ENCODE measurements around the gene KARS1.
"Not testable (repeated sequence)": the region's sequence is repeated elsewhere in the genome, so short reads cannot be mapped to it uniquely, and the experiment has no call there.

The KARS1 gene

GRCh38 chr16:75591927-75592326 is 55.5 kb downstream of the KARS1 start:
- not testable (repeated sequence) for H3K79me1 ChIP-seq (replicated peaks; ENCODE audit: low read length, poor library complexity, severe bottlenecking); H2BK120ac ChIP-seq (ENCODE audit: low read depth, low read length); H2BK5ac ChIP-seq (ENCODE audit: low read depth, low read length, poor library complexity, severe bottlenecking); H3K27ac ChIP-seq (ENCODE audit: low read length, poor library complexity, severe bottlenecking); H3K9me3 ChIP-seq (ENCODE audit: control insufficient read depth, low read length); H3K4me2 ChIP-seq (ENCODE audit: low read length, poor library complexity, severe bottlenecking); H2BK12ac ChIP-seq (ENCODE audit: low read length in 2 of 2); H4K8ac ChIP-seq (ENCODE audit: low read length); H3K18ac ChIP-seq (ENCODE audit: low read depth in 1 of 2, low read length in 2 of 2); H2AFZ ChIP-seq (ENCODE audit: low read depth, low read length); H3K4me1 ChIP-seq (ENCODE audit: control insufficient read depth, insufficient read depth, low read depth, low read length); H3K14ac ChIP-seq (ENCODE audit: low read length in 2 of 2); H3K27me3 ChIP-seq (ENCODE audit: control insufficient read depth in 1 of 2, insufficient read depth in 1 of 2, low read length in 2 of 2); H4K91ac ChIP-seq (ENCODE audit: low read length); H3K4ac ChIP-seq (ENCODE audit: low read depth in 1 of 2, low read length in 2 of 2); H3K23ac ChIP-seq (ENCODE audit: low read length in 2 of 2); H3K4me3 ChIP-seq (ENCODE audit: insufficient read depth in 1 of 2, low read depth in 1 of 2, low read length in 2 of 2); H2AK5ac ChIP-seq (ENCODE audit: low read length, severe bottlenecking); DNase-seq; H2BK15ac ChIP-seq (ENCODE audit: low read depth, poor library complexity, severe bottlenecking)
- H3K9ac ChIP-seq (ENCODE audit: low read length): peak overlapping the region; percentile 54
- H3K36me3 ChIP-seq (ENCODE audit: control insufficient read depth in 1 of 2, insufficient read depth in 2 of 2, low read depth in 1 of 2, low read length in 2 of 2): peaks cover 2 to 20% of the 10 kb centered on the region in 2 experiments
- WGBS: 94% methylated on average over 7 of the region's 9 CpGs

GRCh38 chr16:75590920-75591843 is 56.3 kb downstream of the KARS1 start:
- Histone ChIP-seq H3K9me3 (ENCODE audit: control insufficient read depth, low read length) (no peaks in the 10 kb centered on the region), H3K4me3 (ENCODE audit: insufficient read depth in 1 of 2, low read depth in 1 of 2, low read length in 2 of 2) (peak overlapping the region in 1 of 2 experiments; percentile 12), H4K91ac (ENCODE audit: low read length) (no peak overlapping the region), H2BK120ac (ENCODE audit: low read depth, low read length) (no peak overlapping the region), H2BK12ac (ENCODE audit: low read length in 2 of 2) (no peak overlapping the region), H4K8ac (ENCODE audit: low read length) (no peak overlapping the region), H3K23ac (ENCODE audit: low read length in 2 of 2) (no peak overlapping the region), H3K36me3 (ENCODE audit: control insufficient read depth in 1 of 2, insufficient read depth in 2 of 2, low read depth in 1 of 2, low read length in 2 of 2) (peaks cover 0 to 20% of the 10 kb centered on the region in 2 experiments), H2AFZ (ENCODE audit: low read depth, low read length) (no peak overlapping the region), H3K27ac (ENCODE audit: low read length, poor library complexity, severe bottlenecking) (no peak overlapping the region), H3K9ac (ENCODE audit: low read length) (peak overlapping the region; percentile 68), H2AK5ac (ENCODE audit: low read length, severe bottlenecking) (no peak overlapping the region), H3K18ac (ENCODE audit: low read depth in 1 of 2, low read length in 2 of 2) (no peak overlapping the region), H3K79me1 (replicated peaks; ENCODE audit: low read length, poor library complexity, severe bottlenecking) (peaks cover 3% of the 10 kb centered on the region), H2BK15ac (ENCODE audit: low read depth, poor library complexity, severe bottlenecking) (no peak overlapping the region), H3K14ac (ENCODE audit: low read length in 2 of 2) (no peak overlapping the region), H3K4ac (ENCODE audit: low read depth in 1 of 2, low read length in 2 of 2) (no peak overlapping the region), H2BK5ac (ENCODE audit: low read depth, low read length, poor library complexity, severe bottlenecking) (no peak overlapping the region), H3K4me2 (ENCODE audit: low read length, poor library complexity, severe bottlenecking) (no peak overlapping the region), H3K27me3 (ENCODE audit: control insufficient read depth in 1 of 2, insufficient read depth in 1 of 2, low read length in 2 of 2) (no peaks in the 10 kb centered on the region), H3K4me1 (ENCODE audit: control insufficient read depth, insufficient read depth, low read depth, low read length) (peaks cover 3% of the 10 kb centered on the region)
- peak; percentile 47 for DNase-seq
- 73% methylated on average over 3 of the region's 8 CpGs for WGBS

GRCh38 chr16:75589306-75589705 is 58.2 kb downstream of the KARS1 start:
- no peak overlapping the region for H2BK12ac ChIP-seq (ENCODE audit: low read length in 2 of 2)
- no peak overlapping the region for H2BK15ac ChIP-seq (ENCODE audit: low read depth, poor library complexity, severe bottlenecking)
- peaks cover 9 to 19% of the 10 kb centered on the region in 2 experiments for H3K36me3 ChIP-seq (ENCODE audit: control insufficient read depth in 1 of 2, insufficient read depth in 2 of 2, low read depth in 1 of 2, low read length in 2 of 2)
- H2BK5ac ChIP-seq (ENCODE audit: low read depth, low read length, poor library complexity, severe bottlenecking): no peak overlapping the region
- no peak for DNase-seq
- no peak overlapping the region for H3K4me2 ChIP-seq (ENCODE audit: low read length, poor library complexity, severe bottlenecking)
- no peak overlapping the region for H3K4ac ChIP-seq (ENCODE audit: low read depth in 1 of 2, low read length in 2 of 2)
- H3K27ac ChIP-seq (ENCODE audit: low read length, poor library complexity, severe bottlenecking): no peak overlapping the region
- H3K79me1 ChIP-seq (replicated peaks; ENCODE audit: low read length, poor library complexity, severe bottlenecking): peaks cover 3% of the 10 kb centered on the region
- H3K14ac ChIP-seq (ENCODE audit: low read length in 2 of 2): no peak overlapping the region
- H3K4me3 ChIP-seq (ENCODE audit: insufficient read depth in 1 of 2, low read depth in 1 of 2, low read length in 2 of 2): no peak overlapping the region
- no peak overlapping the region for H2BK120ac ChIP-seq (ENCODE audit: low read depth, low read length)
- no peaks in the 10 kb centered on the region for H3K9me3 ChIP-seq (ENCODE audit: control insufficient read depth, low read length)
- no peak overlapping the region for H3K23ac ChIP-seq (ENCODE audit: low read length in 2 of 2)
- no peaks in the 10 kb centered on the region for H3K27me3 ChIP-seq (ENCODE audit: control insufficient read depth in 1 of 2, insufficient read depth in 1 of 2, low read length in 2 of 2)
- H3K4me1 ChIP-seq (ENCODE audit: control insufficient read depth, insufficient read depth, low read depth, low read length): peaks cover 3% of the 10 kb centered on the region
- peak overlapping the region; percentile 20 for H4K91ac ChIP-seq (ENCODE audit: low read length)
- H3K9ac ChIP-seq (ENCODE audit: low read length): no peak overlapping the region
- H2AK5ac ChIP-seq (ENCODE audit: low read length, severe bottlenecking): no peak overlapping the region
- H4K8ac ChIP-seq (ENCODE audit: low read length): no peak overlapping the region
- H3K18ac ChIP-seq (ENCODE audit: low read depth in 1 of 2, low read length in 2 of 2): no peak overlapping the region
- over 99% methylated on average over 3 of the region's 3 CpGs for WGBS
- H2AFZ ChIP-seq (ENCODE audit: low read depth, low read length): no peak overlapping the region

- no peak overlapping the region for H3K18ac ChIP-seq (ENCODE audit: low read depth in 1 of 2, low read length in 2 of 2)
- 100% methylated on average over 3 of the region's 4 CpGs for WGBS
These were observed 58.7 kb downstream of the KARS1 start for GRCh38 chr16:75588716-75589115.

More at GRCh38 chr16:75588716-75589115, 58.7 kb downstream of the KARS1 start:
- Histone ChIP-seq H2BK15ac (ENCODE audit: low read depth, poor library complexity, severe bottlenecking) (no peak overlapping the region), H2AFZ (ENCODE audit: low read depth, low read length) (no peak overlapping the region), H3K79me1 (replicated peaks; ENCODE audit: low read length, poor library complexity, severe bottlenecking) (no peaks in the 10 kb centered on the region), H4K91ac (ENCODE audit: low read length) (no peak overlapping the region), H3K27me3 (ENCODE audit: control insufficient read depth in 1 of 2, insufficient read depth in 1 of 2, low read length in 2 of 2) (no peaks in the 10 kb centered on the region), H3K36me3 (ENCODE audit: control insufficient read depth in 1 of 2, insufficient read depth in 2 of 2, low read depth in 1 of 2, low read length in 2 of 2) (peaks cover 9 to 13% of the 10 kb centered on the region in 2 experiments), H3K4me2 (ENCODE audit: low read length, poor library complexity, severe bottlenecking) (no peak overlapping the region), H3K14ac (ENCODE audit: low read length in 2 of 2) (no peak overlapping the region), H3K23ac (ENCODE audit: low read length in 2 of 2) (no peak overlapping the region), H2BK12ac (ENCODE audit: low read length in 2 of 2) (no peak overlapping the region), H4K8ac (ENCODE audit: low read length) (no peak overlapping the region), H3K27ac (ENCODE audit: low read length, poor library complexity, severe bottlenecking) (no peak overlapping the region), H2AK5ac (ENCODE audit: low read length, severe bottlenecking) (no peak overlapping the region), H3K4me1 (ENCODE audit: control insufficient read depth, insufficient read depth, low read depth, low read length) (peaks cover under 1% of the 10 kb centered on the region), H3K4me3 (ENCODE audit: insufficient read depth in 1 of 2, low read depth in 1 of 2, low read length in 2 of 2) (no peak overlapping the region), H2BK120ac (ENCODE audit: low read depth, low read length) (no peak overlapping the region), H3K9ac (ENCODE audit: low read length) (no peak overlapping the region), H2BK5ac (ENCODE audit: low read depth, low read length, poor library complexity, severe bottlenecking) (no peak overlapping the region), H3K9me3 (ENCODE audit: control insufficient read depth, low read length) (no peaks in the 10 kb centered on the region), H3K4ac (ENCODE audit: low read depth in 1 of 2, low read length in 2 of 2) (no peak overlapping the region)
- no peak for DNase-seq
